Neural cell (in vitro differentiated cells): ENCODE measurements around the gene PUM1. TPM values are rescaled to one million over a fixed set of nuclear protein-coding genes. Genes with fewer than 3 reads are reported as not detected.

ENCODE experiments used
- H2AFZ ChIP-seq: fragments of 200-600, 300-800 bp; sonication (generic), shearing (Covaris generic); 2 replicates; pipeline ENCODE4 v1.6.0; 2014; ENCODE audit warnings: low read depth, mild to moderate bottlenecking, antibody characterized with exemption, low read length, moderate library complexity
- H3F3A ChIP-seq: fragments of 200-600 bp; shearing (Covaris generic); 2 replicates; pipeline ENCODE4 v1.6.1; 2016; ENCODE audit warnings: mild to moderate bottlenecking, moderate library complexity, mixed read lengths, antibody characterized with exemption, low read length; ENCODE audit not compliant: insufficient read depth, poor library complexity, severe bottlenecking
- H3K27ac ChIP-seq: fragments of 200-600, 300-800 bp; sonication (generic), shearing (Covaris generic); 2 replicates; pipeline ENCODE4 v1.5.1; 2014; ENCODE audit warnings: mild to moderate bottlenecking, low read length, moderate library complexity
- H3K27me3 ChIP-seq: fragments of 300-800, 200-600 bp; sonication (generic), shearing (Covaris generic); 2 replicates; pipeline ENCODE4 v1.6.0; 2014; ENCODE audit warnings: mild to moderate bottlenecking, low read depth, low read length, moderate library complexity; ENCODE audit not compliant: insufficient read depth
- H3K36me3 ChIP-seq: fragments of 300-800, 200-600 bp; sonication (generic), shearing (Covaris generic); 2 replicates; pipeline ENCODE4 v1.5.1; 2014; ENCODE audit warnings: mild to moderate bottlenecking, antibody characterized with exemption, low read length, moderate library complexity; ENCODE audit not compliant: insufficient read depth
- H3K4me2 ChIP-seq: fragments of 300-800, 200-600 bp; sonication (generic), shearing (Covaris generic); 2 replicates; pipeline ENCODE4 v1.6.0; 2014; ENCODE audit warnings: mild to moderate bottlenecking, low read length
- H3K4me3 ChIP-seq: fragments of 300-800, 200-600 bp; sonication (generic), shearing (Covaris generic); 2 replicates; pipeline ENCODE4 v1.5.1; 2014; ENCODE audit warnings: mild to moderate bottlenecking, low read length, moderate library complexity
- H3K79me2 ChIP-seq: fragments of 200-600 bp; shearing (Covaris generic); replicated peaks from 2 replicates; pipeline ENCODE4 v1.6.0; 2014; ENCODE audit warnings: mild to moderate bottlenecking, low read length, moderate library complexity; ENCODE audit not compliant: insufficient read depth
- H3K9ac ChIP-seq: fragments of 300-800, 200-600 bp; sonication (generic), shearing (Covaris generic); 2 replicates; pipeline ENCODE4 v1.6.1; 2016; ENCODE audit warnings: mild to moderate bottlenecking, low read length, mixed read lengths
- H3K9me2 ChIP-seq: fragments of 200-600 bp; shearing (Covaris generic); 2 replicates; pipeline ENCODE4 v1.6.1; 2016; ENCODE audit warnings: mild to moderate bottlenecking, low read length, mixed read lengths; ENCODE audit not compliant: insufficient read depth
- H3K9me3 ChIP-seq: fragments of 200-600, 300-800 bp; sonication (generic), shearing (Covaris generic); 2 replicates; pipeline ENCODE4 v1.6.1; 2016; ENCODE audit warnings: mild to moderate bottlenecking, mixed run types, low read length, moderate library complexity, mixed read lengths
- H4K20me1 ChIP-seq: fragments of 200-600 bp; shearing (Covaris generic); 2 replicates; pipeline ENCODE4 v1.6.1; 2016; ENCODE audit warnings: mild to moderate bottlenecking, mixed run types; ENCODE audit not compliant: insufficient read depth
- EP300 ChIP-seq: fragments of 450-650 bp; conservative IDR thresholded peaks from 2 replicates; pipeline ENCODE4 v1.6.1; 2014; ENCODE audit warnings: antibody characterized with exemption, mild to moderate bottlenecking, moderate library complexity; ENCODE audit not compliant: poor library complexity, severe bottlenecking
- EZH2 ChIP-seq: fragments of 200-600, 300-800 bp; shearing (Covaris generic), sonication (generic); IDR thresholded peaks from 2 replicates; pipeline ENCODE4 v1.6.1; 2014; ENCODE audit warnings: antibody characterized with exemption, low read length, borderline replicate concordance, mild to moderate bottlenecking; ENCODE audit not compliant: insufficient read depth, poor library complexity, severe bottlenecking
- MXI1 ChIP-seq: fragments of 450-650 bp; conservative IDR thresholded peaks from 2 replicates; pipeline ENCODE4 v1.6.1; 2014; ENCODE audit warnings: antibody characterized with exemption, mild to moderate bottlenecking; ENCODE audit not compliant: poor library complexity, severe bottlenecking
- POLR2AphosphoS5 ChIP-seq: IDR thresholded peaks from 2 replicates; pipeline ENCODE4 v1.6.1; 2012
- RAD21 ChIP-seq: fragments of 450-650 bp; conservative IDR thresholded peaks from 2 replicates; pipeline ENCODE4 v1.6.1; 2014; ENCODE audit warnings: antibody characterized with exemption, mild to moderate bottlenecking, moderate library complexity
- REST ChIP-seq: IDR thresholded peaks from 2 replicates; pipeline ENCODE4 v1.6.1; 2012; ENCODE audit warnings: borderline replicate concordance
- SMC3 ChIP-seq: fragments of 450-650 bp; conservative IDR thresholded peaks from 2 replicates; pipeline ENCODE4 v1.6.1; 2014; ENCODE audit warnings: antibody characterized with exemption, mild to moderate bottlenecking, moderate library complexity; ENCODE audit not compliant: poor library complexity
- TAF1 ChIP-seq: IDR thresholded peaks from 2 replicates; pipeline ENCODE4 v1.6.1; 2012; ENCODE audit warnings: low read depth
- polyA plus RNA-seq: library from polyadenylated mRNA; depleted of rRNA; stranded (reverse); fragments of >200 nt; gene quantifications from 2 replicates; pipeline ENCODE4 v1.2.3, GENCODE V29; 2014
- TF ChIP-seq, protein P1 (sequence below): fragments of 450-650 bp; IDR thresholded peaks from 2 replicates; pipeline ENCODE4 v1.5.1; 2014; ENCODE audit warnings: antibody characterized with exemption, mild to moderate bottlenecking, moderate library complexity; ENCODE audit not compliant: poor library complexity, severe bottlenecking

Gene PUM1
- polyA plus RNA-seq, 1 donor from 2014 or later = 60.8 TPM

GRCh38 chr1:30914587-30914922 lies 151.0 kb downstream of the PUM1 start:
- Histone ChIP-seq H3K9ac (no peak overlapping the region), H3K79me2 (no peaks in the 10 kb centered on the region), H3K4me3 (no peak overlapping the region), H2AFZ (no peak overlapping the region), H3K36me3 (no peaks in the 10 kb centered on the region), H4K20me1 (no peaks in the 10 kb centered on the region), H3K9me3 (no peaks in the 10 kb centered on the region), H3K27me3 (no peaks in the 10 kb centered on the region), H3K9me2 (no peaks in the 10 kb centered on the region), H3K27ac (no peak overlapping the region), H3F3A (no peaks in the 10 kb centered on the region), H3K4me2 (no peak overlapping the region)
- TF ChIP-seq, protein P1, sequence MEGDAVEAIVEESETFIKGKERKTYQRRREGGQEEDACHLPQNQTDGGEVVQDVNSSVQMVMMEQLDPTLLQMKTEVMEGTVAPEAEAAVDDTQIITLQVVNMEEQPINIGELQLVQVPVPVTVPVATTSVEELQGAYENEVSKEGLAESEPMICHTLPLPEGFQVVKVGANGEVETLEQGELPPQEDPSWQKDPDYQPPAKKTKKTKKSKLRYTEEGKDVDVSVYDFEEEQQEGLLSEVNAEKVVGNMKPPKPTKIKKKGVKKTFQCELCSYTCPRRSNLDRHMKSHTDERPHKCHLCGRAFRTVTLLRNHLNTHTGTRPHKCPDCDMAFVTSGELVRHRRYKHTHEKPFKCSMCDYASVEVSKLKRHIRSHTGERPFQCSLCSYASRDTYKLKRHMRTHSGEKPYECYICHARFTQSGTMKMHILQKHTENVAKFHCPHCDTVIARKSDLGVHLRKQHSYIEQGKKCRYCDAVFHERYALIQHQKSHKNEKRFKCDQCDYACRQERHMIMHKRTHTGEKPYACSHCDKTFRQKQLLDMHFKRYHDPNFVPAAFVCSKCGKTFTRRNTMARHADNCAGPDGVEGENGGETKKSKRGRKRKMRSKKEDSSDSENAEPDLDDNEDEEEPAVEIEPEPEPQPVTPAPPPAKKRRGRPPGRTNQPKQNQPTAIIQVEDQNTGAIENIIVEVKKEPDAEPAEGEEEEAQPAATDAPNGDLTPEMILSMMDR = no peak
- TF ChIP-seq TAF1 (no peak), SMC3 (no peak), POLR2AphosphoS5 (no peak), RAD21 (no peak), MXI1 (no peak), EZH2 (no peak), REST (no peak), EP300 (no peak)

GRCh38 chr1:30912913-30913652 lies 152.4 kb downstream of the PUM1 start:
- no peaks in the 10 kb centered on the region for H3K9me3 ChIP-seq
- no peaks in the 10 kb centered on the region for H3K36me3 ChIP-seq
- no peak overlapping the region for H3K9ac ChIP-seq
- no peak overlapping the region for H3K4me2 ChIP-seq
- no peaks in the 10 kb centered on the region for H3F3A ChIP-seq
- H3K27me3 ChIP-seq = no peaks in the 10 kb centered on the region
- no peak overlapping the region for H3K4me3 ChIP-seq
- no peaks in the 10 kb centered on the region for H3K9me2 ChIP-seq
- H3K79me2 ChIP-seq = peaks cover 6% of the 10 kb centered on the region
- no peak overlapping the region for H3K27ac ChIP-seq
- TF ChIP-seq EZH2 = no peak
- TF ChIP-seq, protein P1 = no peak
- no peak for TF ChIP-seq EP300
- no peak for TF ChIP-seq MXI1
- TF ChIP-seq TAF1 = no peak
- no peak for TF ChIP-seq SMC3
- TF ChIP-seq REST = no peak
- no peak for TF ChIP-seq POLR2AphosphoS5
- TF ChIP-seq RAD21 = no peak
- no peak overlapping the region for H2AFZ ChIP-seq
- H4K20me1 ChIP-seq = no peaks in the 10 kb centered on the region
